Endothelial cell of umbilical vein (primary cell): Measurements from ENCODE around the gene SEC14L1. TPM values are rescaled to one million over a fixed set of nuclear protein-coding genes. Genes with fewer than 3 reads are reported as not detected.

ENCODE experiments used
- BruUV-seq: library from RNA; stranded (reverse); fragments of 400-500 nt; replicated peaks from 2 replicates; lab custom pipeline; 2021; lab: Mats Ljungman, UMichigan
- CTCF ChIA-PET: fragments of 300-600, 350-600 bp; sonication (Branson Sonifier 250); formaldehyde crosslinking; loops from one replicate; lab custom pipeline; 2021; ENCODE audit warnings: antibody characterized with exemption, inconsistent platforms; lab: Charles Lee
- POLR2A ChIA-PET: fragments of 300-600, 350-600 bp; sonication (Branson Sonifier 250); formaldehyde crosslinking; loops from one replicate; lab custom pipeline; 2021; ENCODE audit warnings: antibody characterized with exemption, inconsistent platforms; lab: Charles Lee
- DNase-seq: peaks from one replicate; pipeline ENCODE4 v3.0.0-alpha.2; 2011; ENCODE audit warnings: low read depth, low spot score
- FAIRE-seq: peaks from 2 replicates; lab custom pipeline; 2011; peaks lifted over from hg19 to GRCh38; lab: Jason Lieb, UNC
- H2AFZ ChIP-seq: 2 replicates; pipeline ENCODE4 v1.6.0; 2012; ENCODE audit warnings: low read depth, low read length, control low read depth, inconsistent platforms
- H3K27ac ChIP-seq: 2 replicates; pipeline ENCODE4 v1.5.1; 2011; ENCODE audit warnings: low read depth, mild to moderate bottlenecking, control low read depth, low read length, moderate library complexity; ENCODE audit not compliant: insufficient read depth
- H3K27me3 ChIP-seq, 2 experiments: 2 replicates each; pipeline versions ENCODE4 v1.6.0 to v1.6.1; 2011; ENCODE audit warnings: low read length in 2 of 2, mixed read lengths in 1 of 2; ENCODE audit not compliant: control insufficient read depth in 2 of 2, insufficient read depth in 2 of 2
- H3K36me3 ChIP-seq, 2 experiments: 2 replicates in 1 of 2; 3 replicates in 1 of 2; pipeline ENCODE4 v1.5.1; 2011; ENCODE audit warnings: low read length in 2 of 2, mild to moderate bottlenecking in 1 of 2, moderate library complexity in 1 of 2; ENCODE audit not compliant: control insufficient read depth in 2 of 2, insufficient read depth in 2 of 2; ENCODE audit errors: extremely low read depth in 1 of 2
- H3K4me1 ChIP-seq: 3 replicates; pipeline ENCODE4 v1.5.1; 2011; ENCODE audit warnings: mild to moderate bottlenecking, low read length; ENCODE audit not compliant: control insufficient read depth, insufficient read depth; ENCODE audit errors: extremely low read depth
- H3K4me2 ChIP-seq: 2 replicates; pipeline ENCODE4 v1.6.1; 2011; ENCODE audit warnings: low read length, control low read depth, mixed read lengths; ENCODE audit not compliant: insufficient read depth
- H3K4me3 ChIP-seq, 3 experiments: fragments of 200-600 bp in 1 of 3; sonication (generic), shearing (Covaris generic) in 1 of 3; replicated peaks in 1 of 3; 2 replicates each; pipeline ENCODE4 v1.5.1; 2011 to 2016; ENCODE audit warnings: control low read depth in 3 of 3, low read length in 3 of 3, mild to moderate bottlenecking in 2 of 3, inconsistent platforms in 1 of 3, low read depth in 1 of 3, moderate library complexity in 1 of 3; ENCODE audit not compliant: insufficient read depth in 1 of 3
- H3K79me2 ChIP-seq: 2 replicates; pipeline ENCODE4 v1.6.0; 2012; ENCODE audit warnings: low read length, inconsistent platforms; ENCODE audit not compliant: control insufficient read depth, insufficient read depth
- H3K9ac ChIP-seq: replicated peaks from 2 replicates; pipeline ENCODE3; 2011; ENCODE audit warnings: low read length, control low read depth; ENCODE audit not compliant: insufficient read depth; ENCODE audit errors: extremely low read depth
- H3K9me1 ChIP-seq: replicated peaks from 3 replicates; pipeline ENCODE4 v1.6.0; 2011; ENCODE audit warnings: mild to moderate bottlenecking, low read length; ENCODE audit not compliant: control insufficient read depth, insufficient read depth; ENCODE audit errors: extremely low read depth
- H3K9me3 ChIP-seq: replicated peaks from 2 replicates; pipeline ENCODE4 v1.5.1; 2012; ENCODE audit warnings: low read length, inconsistent platforms; ENCODE audit not compliant: control insufficient read depth, insufficient read depth
- H4K20me1 ChIP-seq: replicated peaks from 2 replicates; pipeline ENCODE3; 2011; ENCODE audit warnings: mild to moderate bottlenecking, low read length; ENCODE audit not compliant: control insufficient read depth, insufficient read depth; ENCODE audit errors: extremely low read depth
- CTCF ChIP-seq, 2 donors: IDR thresholded peaks; 1 replicate in 1 of 2; 2 replicates in 1 of 2; pipeline ENCODE4 v1.5.1; 2011; ENCODE audit warnings: low read length in 2 of 2, mild to moderate bottlenecking in 2 of 2, moderate library complexity in 2 of 2, control low read depth in 1 of 2, inconsistent platforms in 1 of 2, low read depth in 1 of 2; ENCODE audit not compliant: insufficient read depth in 1 of 2; ENCODE audit errors: extremely low read depth in 1 of 2
- EZH2 ChIP-seq: IDR thresholded peaks from 2 replicates; pipeline ENCODE4 v1.6.1; 2012; ENCODE audit warnings: borderline replicate concordance, low read depth, mild to moderate bottlenecking, moderate library complexity, low read length, inconsistent platforms; ENCODE audit not compliant: severe bottlenecking
- FOS ChIP-seq: IDR thresholded peaks from 2 replicates; pipeline ENCODE4 v1.6.1; 2011; ENCODE audit warnings: mild to moderate bottlenecking, low read length, moderate library complexity, borderline replicate concordance; ENCODE audit not compliant: insufficient read depth
- GATA2 ChIP-seq: IDR thresholded peaks from 2 replicates; pipeline ENCODE4 v1.7.0; 2011; ENCODE audit warnings: low read depth, mild to moderate bottlenecking, moderate library complexity, mixed read lengths, low read length; ENCODE audit not compliant: insufficient read length, insufficient read depth
- JUN ChIP-seq: IDR thresholded peaks from 2 replicates; pipeline ENCODE4 v1.6.1; 2011; ENCODE audit warnings: borderline replicate concordance, low read depth; ENCODE audit not compliant: insufficient read length, insufficient read depth
- MAX ChIP-seq: IDR thresholded peaks from 2 replicates; pipeline ENCODE4 v1.6.1; 2011; ENCODE audit not compliant: insufficient read depth, insufficient read length
- MYC ChIP-seq: IDR thresholded peaks from one replicate; pipeline ENCODE4 v1.6.1; 2011; ENCODE audit warnings: mild to moderate bottlenecking, low read depth, low read length
- POLR2A ChIP-seq: IDR thresholded peaks from 2 replicates; pipeline ENCODE4 v1.6.1; 2012; ENCODE audit warnings: low read depth, mild to moderate bottlenecking, control low read depth, low read length
- POLR2AphosphoS5 ChIP-seq: IDR thresholded peaks from 2 replicates; pipeline ENCODE4 v1.6.1; 2012; ENCODE audit warnings: low read depth, mild to moderate bottlenecking, control low read depth, low read length, moderate library complexity; ENCODE audit not compliant: insufficient read depth
- dilution Hi-C: fragments of 300-500 bp; cut with MboI; formaldehyde crosslinking; loops from one replicate; pipeline ENCODE4 v1.15.0; 2019; ENCODE audit warnings: low sequenced_read_pairs; ENCODE audit not compliant: extremely low pct_ligation_motif_present
- intact Hi-C: fragments of 100-400 bp; cut with micrococcal nuclease; formaldehyde crosslinking; loops from one replicate; pipeline ENCODE4 v1.10.0; 2022
- polyA plus RNA-seq, 4 experiments: library from polyadenylated mRNA; depleted of rRNA in 3 of 4; stranded (reverse) in 3 of 4; unstranded in 1 of 4; fragments of >200 nt; gene quantifications; 2 replicates each; pipeline versions ENCODE4 v1.2.1 to v1.2.3, GENCODE V29; 2011 to 2012; ENCODE audit warnings: missing spikeins in 1 of 4
- total RNA-seq: library from RNA; stranded (reverse); gene quantifications from 2 replicates; pipeline ENCODE4 v1.2.3, GENCODE V29; 2021

Gene SEC14L1
- total and polyA plus RNA-seq, 2 donors (not counting 3 experiments of a cell fraction or from before 2014, with no cell fraction given): 215 to 631 TPM

- Histone ChIP-seq H3K9me3 (no peaks in the 10 kb centered on the region), H3K79me2 (no peaks in the 10 kb centered on the region), H3K9ac (no peak overlapping the region), H4K20me1 (no peaks in the 10 kb centered on the region), H3K9me1 (no peaks in the 10 kb centered on the region), H3K4me1 (peaks cover 22% of the 10 kb centered on the region), H3K27me3 (no peaks in the 10 kb centered on the region), H3K4me3 (no peak overlapping the region), H3K4me2 (no peak overlapping the region), H3K27ac (no peak overlapping the region), H2AFZ (no peak overlapping the region), H3K36me3 (no peaks in the 10 kb centered on the region)
- ChIA-PET POLR2A (no interaction called here), CTCF (no interaction called here)
- intact Hi-C loops: loop anchor here (5.0 kb wide), 1 partner anchor 239 kb away; no protein-coding TSS in a partner anchor
- dilution Hi-C loops: no loop called here
- DNase-seq (no peak), FAIRE-seq (no peak)
- no TSS peak for BruUV-seq
- TF ChIP-seq MYC: no peak
- no peak for TF ChIP-seq POLR2AphosphoS5
These were observed 117.1 kb downstream of the SEC14L1 start for GRCh38 chr17:77257596-77258458.

GRCh38 chr17:77258638-77259037, 117.9 kb downstream of the SEC14L1 start:
- H3K9me3 ChIP-seq: no peaks in the 10 kb centered on the region
- H2AFZ ChIP-seq: no peak overlapping the region
- TF ChIP-seq FOS (no peak), GATA2 (no peak), POLR2AphosphoS5 (no peak), CTCF (IDR thresholded peaks at IDR 0.05; ENCODE audit: extremely low read depth in 1 of 2, insufficient read depth in 1 of 2, low read depth in 1 of 2, low read length in 2 of 2) (no peak), JUN (no peak), MYC (no peak), MAX (no peak), EZH2 (no peak), POLR2A (no peak)
- no peaks in the 10 kb centered on the region for H3K9me1 ChIP-seq
- H3K36me3 ChIP-seq: no peaks in the 10 kb centered on the region
- no peaks in the 10 kb centered on the region for H3K79me2 ChIP-seq
- H4K20me1 ChIP-seq: no peaks in the 10 kb centered on the region
- DNase-seq (no peak), FAIRE-seq (no peak)
- no peak overlapping the region for H3K4me3 ChIP-seq
- BruUV-seq: no TSS peak
- no peak overlapping the region for H3K4me2 ChIP-seq
- no peak overlapping the region for H3K27ac ChIP-seq
- peaks cover 21% of the 10 kb centered on the region for H3K4me1 ChIP-seq
- dilution Hi-C loops (no loop called here), intact Hi-C loops (loop anchor here (5.0 kb wide), 1 partner anchor 239 kb away; no protein-coding TSS in a partner anchor)
- ChIA-PET POLR2A (no interaction called here), CTCF (no interaction called here)
- H3K27me3 ChIP-seq: no peaks in the 10 kb centered on the region
- H3K9ac ChIP-seq: no peak overlapping the region
